ENCODE data around the gene PTPRD.

The PTPRD gene

DNA sequence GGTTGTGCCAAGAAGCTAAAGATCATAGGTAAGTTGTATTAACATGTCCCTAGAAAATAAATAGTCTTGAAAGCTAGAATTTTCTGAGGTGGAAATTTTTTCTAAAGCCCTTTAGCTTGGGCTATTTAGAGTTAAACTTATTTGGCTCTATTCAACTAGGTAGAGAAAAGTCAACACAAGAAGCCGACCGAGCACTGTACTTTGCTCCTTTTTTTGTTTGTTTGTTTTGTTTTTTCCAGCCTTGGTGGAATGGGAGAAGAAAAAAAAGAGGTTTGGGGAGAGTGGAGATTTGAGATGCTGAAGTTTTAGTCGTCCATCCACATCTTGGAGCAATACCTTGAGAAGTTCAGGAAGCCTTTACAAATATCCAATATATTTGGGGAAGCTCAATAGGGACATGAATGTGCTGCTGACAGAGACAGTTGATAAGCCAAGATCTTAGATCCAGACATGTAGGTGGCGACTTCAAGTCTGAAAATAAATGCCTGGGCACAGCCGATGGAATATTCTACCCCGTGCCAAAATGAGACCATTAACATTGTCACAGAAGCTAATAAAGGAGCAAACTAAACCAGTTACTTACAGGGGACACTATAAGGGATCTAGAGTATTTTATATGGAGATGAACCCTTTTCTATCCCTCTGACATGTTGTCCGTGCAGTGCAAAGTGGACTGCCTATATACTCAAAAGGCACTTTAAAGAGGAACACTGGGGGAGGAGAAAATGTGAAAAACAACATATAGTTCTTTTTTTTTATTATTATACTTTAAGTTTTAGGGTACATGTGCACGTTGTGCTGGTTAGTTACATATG lies 466.1 kb downstream of the PTPRD start:
- no peak for DNase-seq

DNA sequence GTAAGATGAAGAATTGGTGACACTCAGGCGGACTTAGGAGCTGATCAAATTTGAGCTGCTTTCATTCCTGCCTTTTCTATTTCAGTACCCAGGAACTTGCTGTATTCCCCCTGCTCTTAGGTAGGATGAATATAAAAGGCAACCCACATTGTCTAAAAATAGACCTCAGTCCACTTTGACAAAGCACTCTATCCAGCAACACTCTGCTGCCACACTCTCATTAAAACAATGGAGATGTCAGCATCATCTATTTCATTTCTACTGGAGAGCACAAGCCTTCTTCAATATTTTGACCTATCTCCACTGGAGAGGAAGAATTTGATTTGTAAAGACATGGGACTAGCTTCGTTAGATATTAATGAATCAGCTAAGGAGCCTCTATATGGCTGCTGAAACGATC lies 468.4 kb downstream of the PTPRD start:
- DNase-seq: no peak

DNA sequence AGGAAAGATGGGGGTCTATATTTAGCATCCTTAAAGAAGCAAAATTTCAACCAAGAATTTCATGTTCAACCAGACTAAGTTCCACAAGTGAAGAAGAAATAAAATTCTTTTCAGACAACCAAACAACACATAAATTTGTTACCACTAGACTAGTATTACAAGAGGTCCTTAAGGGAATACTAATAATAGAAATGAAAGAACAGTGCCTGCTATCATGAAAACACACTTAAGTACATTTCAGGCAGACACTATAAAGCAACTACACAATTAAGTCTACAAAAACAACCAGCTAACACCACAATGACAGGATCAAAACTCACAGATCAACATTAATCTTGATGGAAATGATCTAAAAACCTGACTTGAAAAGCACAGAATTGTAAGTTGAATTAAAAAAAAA lies 477.2 kb downstream of the PTPRD start:
- no peak for DNase-seq

DNA sequence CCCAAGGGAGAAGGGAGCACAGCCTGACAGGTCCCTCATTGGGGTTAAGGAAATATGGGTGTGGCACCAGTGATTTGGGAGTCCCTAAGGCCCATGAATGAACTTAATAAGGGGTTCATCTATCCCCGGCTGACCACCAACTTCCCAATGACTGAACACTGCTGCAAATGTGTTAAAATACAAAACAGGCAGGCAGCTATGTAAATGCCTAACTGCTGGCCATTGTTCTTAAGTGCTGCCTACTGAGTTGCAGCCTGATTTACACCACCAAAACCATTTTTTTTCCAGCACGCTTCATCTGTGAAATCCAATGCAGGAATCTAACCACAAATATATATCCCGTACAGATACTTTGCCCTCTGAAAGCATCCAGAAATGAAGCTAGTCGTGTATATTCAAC lies 478.5 kb downstream of the PTPRD start:
- DNase-seq: no peak

DNA sequence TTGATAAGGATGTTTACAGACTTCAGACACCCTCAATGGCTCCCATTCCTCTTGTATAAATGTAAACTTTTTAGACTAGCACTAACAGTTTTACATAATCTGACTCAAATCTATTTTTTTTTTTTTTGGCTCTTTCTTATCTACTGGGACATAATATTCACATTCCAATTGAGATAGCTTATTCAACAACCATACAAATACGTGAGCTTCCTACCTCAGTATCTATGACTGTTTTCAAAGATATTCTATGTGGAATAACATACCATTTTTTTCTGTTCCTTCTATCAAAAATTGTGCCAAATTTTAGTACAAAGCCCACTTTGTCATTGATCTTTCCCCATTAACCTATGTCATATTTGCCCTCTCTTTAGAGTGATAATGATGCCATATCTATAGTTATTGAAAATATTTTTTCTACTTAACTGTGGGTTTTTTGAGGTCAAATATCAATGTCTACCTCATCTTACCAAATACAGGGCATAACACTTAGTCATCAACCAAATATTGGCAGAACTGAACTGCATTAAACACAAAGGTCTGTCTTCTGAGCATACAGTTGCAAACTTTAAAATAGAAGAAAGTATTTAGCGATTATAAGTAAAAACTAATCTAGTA lies 482.6 kb downstream of the PTPRD start:
- no peak for DNase-seq

DNA sequence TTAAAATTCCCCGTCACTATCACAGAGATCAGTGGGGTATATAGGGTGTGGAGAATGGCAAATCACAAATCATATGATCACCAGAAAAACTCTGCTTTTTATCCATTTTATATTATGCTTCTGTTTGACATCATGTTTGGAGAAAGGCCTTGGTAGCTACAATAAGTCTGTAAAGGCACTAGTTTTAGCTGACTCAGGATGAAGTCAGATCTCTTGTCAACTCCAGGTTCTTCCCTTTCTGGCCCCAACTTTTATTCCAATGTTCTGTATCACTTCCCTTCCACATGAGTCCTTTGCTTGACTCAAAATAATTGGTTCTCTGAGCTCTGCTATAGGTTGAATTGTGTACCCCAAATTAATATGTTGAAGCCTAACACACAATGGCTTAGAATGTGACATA lies 484.9 kb downstream of the PTPRD start:
- DNase-seq: no peak

DNA sequence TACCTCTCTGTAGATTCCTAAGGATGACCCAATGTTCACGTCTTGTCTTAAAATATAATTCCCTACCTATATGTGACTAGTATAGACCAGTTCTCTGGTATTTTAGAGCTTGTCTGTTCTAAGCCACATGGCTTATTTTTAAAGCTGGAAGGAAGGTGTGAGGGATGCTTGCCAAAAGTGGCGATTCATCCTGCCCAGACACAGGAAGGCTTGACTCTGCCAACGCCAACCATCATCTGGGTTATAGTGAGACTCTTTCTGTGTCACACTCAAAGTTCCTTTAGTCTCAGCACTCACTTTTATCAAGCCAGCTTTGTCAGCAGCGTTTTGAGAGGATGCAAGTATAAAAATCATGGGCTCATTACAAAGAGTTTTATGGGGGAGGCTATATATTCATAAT lies 500.0 kb downstream of the PTPRD start:
- no peak for DNase-seq

DNA sequence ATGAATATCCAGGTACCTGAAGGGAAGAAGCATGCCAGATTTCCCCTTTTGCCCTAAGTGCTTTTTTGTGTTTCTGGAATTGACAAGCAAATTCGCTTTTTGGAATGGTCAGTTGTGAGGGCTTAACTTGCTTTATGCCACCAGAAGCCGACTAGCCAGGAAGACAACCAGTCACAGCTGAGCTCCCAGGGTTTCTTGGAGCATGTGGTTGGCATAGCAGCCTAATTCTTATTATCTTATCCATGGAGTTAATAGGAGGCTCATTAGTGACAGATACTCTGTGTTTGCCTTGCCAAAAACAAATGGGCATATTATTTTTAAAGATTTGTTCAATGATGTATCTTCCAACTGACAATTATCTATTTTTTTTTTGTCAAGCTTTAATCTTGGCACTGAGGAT lies 500.7 kb downstream of the PTPRD start:
- DNase-seq: no peak

DNA sequence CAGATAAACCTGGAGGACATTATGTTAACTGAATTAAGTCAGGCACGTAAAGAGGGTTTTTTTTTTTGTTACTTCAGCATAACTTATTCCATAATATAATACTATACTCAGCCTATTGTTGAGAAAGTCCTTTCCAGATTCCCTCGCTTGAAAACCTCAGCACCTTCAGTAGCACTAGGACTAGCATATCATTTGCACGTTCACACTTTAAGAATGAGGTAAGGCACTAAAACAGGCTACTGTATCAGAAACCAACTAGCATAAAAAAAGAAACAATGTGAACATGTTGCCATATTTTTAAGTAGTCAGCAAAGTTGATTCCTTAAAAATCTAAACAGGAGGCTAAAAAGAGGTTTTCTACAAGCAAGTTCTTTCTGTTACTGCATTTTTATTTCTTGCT lies 504.0 kb downstream of the PTPRD start:
- DNase-seq: no peak

DNA sequence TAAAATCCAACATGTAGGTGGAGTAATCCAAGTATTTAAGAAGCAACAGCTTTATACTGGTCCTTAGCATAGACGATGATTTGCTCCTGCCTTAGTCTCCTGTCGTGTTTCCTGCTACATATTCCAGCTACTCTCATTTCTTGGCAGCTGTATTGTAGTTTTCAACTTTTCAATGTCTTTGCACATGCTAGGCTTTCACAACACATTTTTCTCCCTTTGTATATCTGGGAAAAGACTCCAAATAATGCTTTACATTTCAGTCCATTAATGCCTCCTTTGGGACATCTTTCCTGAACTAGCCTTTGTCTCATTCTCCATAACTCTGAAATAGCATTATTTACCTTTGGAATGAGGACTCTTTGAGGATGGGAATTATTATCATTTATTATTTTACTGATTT lies 508.0 kb downstream of the PTPRD start:
- DNase-seq: no peak

DNA sequence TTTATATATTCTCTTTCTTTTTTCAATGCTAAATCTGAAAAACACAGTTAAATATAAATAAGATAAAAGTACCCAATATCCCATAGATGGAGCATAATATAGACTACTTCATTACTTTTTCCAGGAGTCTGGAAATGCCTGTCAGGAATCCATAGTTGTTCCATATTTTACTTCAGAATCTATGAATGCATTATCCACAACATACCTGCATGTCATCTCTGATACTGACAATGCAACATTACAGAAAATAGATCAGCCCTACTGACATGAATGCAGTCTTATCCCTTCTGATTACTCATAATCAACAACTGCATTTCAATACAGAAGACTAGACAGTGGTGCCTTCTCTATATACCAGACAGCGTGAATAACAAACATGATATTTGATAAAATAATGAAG lies 517.6 kb downstream of the PTPRD start:
- no peak for DNase-seq

DNA sequence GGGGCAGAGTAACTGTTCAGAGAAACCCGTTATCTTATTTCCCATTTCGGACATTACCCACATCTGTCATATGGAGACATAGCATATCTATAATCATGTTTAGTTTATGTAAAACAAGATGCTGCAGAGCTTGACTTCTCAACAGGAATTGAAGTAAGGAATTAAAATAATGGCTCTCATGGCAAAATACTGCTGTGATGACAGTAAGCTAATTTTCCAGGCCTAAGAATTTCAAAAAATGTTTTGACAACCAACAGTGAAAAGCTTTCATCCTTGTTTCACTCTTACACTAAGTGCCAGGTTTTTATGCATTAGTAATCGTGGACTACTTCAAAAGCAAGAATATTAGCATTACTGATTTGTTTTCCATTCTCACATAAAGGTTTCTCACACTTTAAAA lies 518.2 kb downstream of the PTPRD start:
- DNase-seq: no peak

DNA sequence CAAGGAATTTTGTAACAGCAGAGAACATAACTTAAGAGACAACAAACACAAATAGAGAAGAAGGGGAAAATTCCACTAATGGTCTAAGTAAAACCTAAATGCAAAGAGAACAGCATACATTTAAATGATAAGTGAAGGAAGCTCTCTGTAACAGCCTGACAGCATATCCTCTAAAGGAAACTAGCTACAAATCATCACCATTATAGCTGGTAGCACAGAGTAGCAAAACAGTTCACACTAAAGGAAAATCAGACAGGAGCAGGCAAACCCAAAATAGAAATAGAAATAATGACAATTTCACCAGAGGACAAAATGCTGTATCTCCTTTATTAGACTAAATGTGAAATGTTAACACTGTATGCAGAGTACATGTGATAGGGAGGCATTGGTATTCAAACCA lies 532.8 kb downstream of the PTPRD start:
- DNase-seq: no peak

DNA sequence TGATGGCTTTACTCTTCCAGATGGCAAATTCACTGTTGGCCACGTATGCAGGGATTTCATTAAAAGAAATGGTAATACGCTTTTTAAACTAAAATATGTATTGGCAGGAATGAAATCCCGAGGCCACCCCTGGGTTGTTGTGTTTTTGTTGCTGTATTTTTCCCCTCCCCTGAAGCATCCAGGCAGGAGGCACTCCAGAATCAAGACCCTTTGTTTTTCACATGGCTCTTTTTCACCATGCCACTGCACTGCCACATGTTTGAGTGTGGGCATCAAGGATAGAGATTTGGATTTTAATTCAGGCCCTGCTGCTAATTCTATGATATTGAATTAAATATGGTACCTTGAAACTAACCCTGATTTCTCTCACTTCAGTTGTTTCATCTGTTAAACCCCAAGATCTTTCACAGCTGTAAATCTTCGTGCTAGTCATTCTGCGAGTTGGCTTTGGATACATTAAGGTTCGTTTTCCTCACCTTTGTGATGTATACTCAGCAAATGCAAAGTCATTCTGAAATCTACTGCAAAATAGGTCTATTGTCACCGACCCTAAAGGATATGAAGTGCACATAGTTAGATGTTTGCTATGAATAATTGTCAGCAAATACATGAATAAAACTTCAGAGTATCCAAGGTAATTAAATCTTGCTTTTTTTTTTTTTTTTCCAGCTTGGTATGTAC lies 533.4 kb downstream of the PTPRD start:
- DNase-seq: no peak

DNA sequence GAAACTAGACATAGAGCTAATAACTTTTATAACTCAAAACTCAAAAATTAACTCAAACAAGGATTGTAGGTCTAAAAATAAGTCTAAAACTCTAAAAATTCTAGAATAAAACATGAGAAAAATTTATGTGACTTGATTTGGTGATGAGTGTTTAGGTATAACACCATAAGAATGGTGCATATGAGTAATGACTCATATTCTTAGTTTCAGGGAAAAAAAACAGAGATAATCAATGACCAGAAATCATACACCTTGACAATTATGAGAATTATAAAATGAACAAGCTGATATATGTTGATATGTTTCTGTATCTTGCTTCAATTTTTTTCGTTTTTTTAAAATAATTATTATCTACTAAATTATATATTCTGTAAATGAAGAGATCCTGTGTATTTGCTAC lies 541.2 kb downstream of the PTPRD start:
- DNase-seq: no peak

DNA sequence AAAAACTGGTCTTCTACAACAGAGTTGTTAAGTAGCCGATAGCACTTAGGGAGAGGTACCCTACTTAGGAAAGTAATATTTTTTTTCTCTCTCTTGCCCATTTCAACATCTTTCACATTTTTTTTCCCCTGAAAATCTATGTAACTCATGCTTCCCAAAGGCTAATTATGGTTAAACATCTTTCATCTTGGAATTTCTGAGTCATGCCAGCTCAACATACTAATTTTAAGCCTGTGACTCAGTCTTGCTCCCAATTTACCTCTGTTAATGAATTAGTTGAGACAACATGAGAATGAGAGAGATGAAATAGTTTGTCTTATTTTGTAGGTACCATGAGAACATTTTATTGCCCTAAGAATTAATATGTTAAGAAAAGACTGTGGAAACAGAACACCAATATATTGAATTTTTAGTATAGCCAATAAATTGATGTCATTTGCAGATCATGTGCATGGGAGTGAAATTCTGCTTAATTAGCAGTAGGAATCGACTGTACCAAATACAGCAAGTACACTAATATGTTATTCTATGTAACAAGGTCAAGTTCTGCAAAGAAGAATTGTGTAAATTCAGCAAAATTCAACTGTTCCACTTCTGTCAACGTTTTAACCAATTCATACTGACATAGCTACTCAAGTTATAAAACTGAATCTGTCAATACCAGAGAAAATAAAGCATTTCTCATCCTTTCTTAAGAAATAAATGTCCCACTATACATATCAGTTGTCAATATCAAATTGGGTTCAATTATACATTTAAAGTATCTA lies 550.0 kb downstream of the PTPRD start:
- DNase-seq: no peak

DNA sequence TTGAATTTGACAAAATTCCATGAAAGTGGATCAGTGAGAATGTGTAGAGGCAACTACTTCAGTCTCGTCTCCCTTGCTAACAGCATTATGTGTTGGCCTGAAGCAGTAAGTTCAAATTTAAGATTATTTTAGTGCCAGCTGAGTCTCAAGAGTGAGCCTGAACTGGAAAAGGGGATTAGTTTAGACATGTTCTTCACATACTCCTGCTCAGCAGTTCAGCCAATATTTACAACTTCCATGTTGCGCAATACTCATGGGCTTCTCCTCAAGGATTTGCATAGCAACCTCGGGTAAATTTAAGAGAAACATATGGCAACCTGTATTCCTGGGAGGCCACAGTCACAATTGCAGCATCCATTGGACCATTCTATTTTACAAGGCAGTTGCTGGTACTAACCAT lies 553.8 kb downstream of the PTPRD start:
- no peak for DNase-seq

DNA sequence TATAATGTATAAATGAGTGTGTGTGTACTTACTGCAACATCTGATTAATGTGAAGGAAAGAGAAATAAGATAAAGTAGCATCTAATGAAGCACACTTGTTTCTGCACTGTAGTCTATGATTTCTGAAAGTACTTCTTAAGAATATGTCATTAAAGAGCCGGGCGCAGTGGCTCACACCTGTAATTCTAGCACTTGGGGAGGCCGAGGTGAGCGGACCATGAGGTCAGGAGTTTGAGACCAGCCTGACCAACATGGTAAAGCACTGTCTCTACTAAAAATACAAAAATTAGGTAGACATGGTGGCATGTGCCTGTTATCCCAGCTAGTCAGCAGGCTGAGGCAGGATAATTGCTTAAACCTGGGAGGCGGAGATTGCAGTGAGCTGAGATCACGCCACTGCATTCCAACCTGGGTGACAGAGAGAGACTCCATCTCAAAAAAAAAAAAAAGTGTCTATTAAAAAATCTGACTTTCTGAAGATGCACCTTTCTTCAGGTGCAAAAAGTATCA lies 556.9 kb downstream of the PTPRD start:
- no peak for DNase-seq

DNA sequence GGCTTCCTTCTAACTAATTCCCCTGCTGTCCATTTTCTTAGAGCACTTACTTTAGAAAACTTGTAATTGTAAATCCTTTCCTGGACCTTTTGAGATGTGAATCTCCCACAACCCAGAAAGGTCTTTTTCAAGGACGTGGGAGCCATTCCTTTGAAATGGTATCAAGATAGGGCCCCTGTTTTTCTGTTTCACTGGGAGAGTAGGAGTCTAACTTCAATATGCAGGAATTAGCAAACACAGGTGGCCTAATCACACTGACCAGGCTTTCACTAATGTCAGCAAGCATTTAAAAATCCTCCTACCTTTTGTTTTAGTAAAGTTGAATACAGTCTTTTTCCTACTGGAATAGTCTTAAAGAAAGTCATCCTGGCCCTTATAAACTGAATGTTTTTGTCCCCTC lies 558.3 kb downstream of the PTPRD start:
- no peak for DNase-seq

DNA sequence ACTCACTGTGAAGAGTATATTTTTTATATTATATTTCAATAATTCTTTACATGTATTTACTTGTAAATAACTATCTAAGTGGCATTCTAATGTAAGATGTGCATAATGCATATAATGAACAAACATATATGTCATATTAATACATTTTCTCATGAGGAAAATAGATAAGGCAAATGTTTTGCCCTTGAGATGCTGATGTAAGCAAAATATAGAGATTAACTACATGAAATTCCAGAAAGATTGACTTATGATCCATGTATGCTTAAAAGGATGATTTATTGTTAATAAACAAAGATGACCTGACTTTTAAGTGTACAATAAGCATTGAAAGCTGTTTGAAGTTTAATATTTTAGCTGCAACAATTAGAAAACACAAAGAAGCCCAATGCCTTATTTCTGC lies 559.9 kb downstream of the PTPRD start:
- no peak for DNase-seq

DNA sequence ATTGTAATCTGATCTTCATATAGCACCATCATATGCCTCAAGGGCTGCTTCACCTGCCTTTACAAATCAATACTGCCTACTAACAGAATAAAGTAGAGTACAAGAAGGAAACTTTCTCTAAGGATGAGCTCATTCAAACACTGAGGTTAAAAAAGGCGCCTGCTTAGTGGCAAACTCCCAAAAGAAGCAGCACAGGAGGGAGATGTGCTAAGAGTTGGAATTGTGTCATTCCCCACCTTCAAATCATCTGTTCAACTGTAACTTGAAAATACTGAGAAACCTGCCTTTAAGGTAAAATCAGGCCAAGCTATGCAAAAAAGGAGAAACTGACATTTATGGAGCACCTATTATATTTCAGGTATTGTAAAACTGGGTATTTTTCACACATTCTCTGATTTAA lies 560.6 kb downstream of the PTPRD start:
- no peak for DNase-seq

DNA sequence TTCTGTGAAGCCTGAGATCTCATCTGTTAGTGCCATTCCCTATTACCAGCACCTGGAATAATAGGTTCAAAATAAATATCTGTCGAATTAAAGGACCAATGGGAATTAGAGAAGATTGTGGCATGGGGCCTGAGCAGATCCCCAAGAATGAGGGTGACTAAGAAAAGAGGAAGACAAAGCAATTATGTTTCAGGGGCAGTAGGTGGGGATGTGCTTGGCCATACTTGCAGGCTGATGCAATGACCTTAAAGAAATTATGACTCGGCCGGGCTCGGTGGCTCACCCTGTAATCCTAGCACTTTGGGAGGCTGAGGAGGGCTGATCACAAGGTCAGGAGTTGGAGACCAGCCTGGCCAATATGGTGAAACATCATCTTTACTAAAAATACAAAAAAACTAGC lies 562.8 kb downstream of the PTPRD start:
- DNase-seq: no peak

DNA sequence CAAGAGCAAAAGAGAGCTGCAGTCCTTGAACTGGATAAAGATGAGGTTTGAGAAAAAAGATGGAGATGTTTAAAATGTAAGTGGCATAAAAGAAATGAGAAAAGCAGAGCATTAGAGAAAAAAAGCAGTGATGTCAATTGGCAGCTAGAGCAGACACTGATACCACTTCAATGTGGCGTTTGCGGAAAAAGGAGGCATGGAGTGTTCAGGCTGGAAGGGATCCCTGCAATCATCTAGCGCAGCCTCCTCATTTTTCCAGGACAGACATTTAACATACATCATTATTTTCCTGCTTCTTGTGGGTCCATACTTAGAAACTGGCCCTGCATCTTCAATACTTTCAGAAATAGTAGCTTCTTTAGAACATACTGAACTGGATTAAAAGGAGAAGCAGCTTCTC lies 563.8 kb downstream of the PTPRD start:
- no peak for DNase-seq
